Parathyroid adenoma (tissue), 2 donors: Measurements from ENCODE around the gene KCNN1.
A peak's percentile ranks its signal among the peaks of the same experiment; 100 is the strongest.

Experiments
- H2AFZ ChIP-seq: fragments of 300-600 bp; sonication (generic); one replicate; pipeline ENCODE4 v1.7.0; 2017; ENCODE audit warnings: antibody characterized with exemption, mild to moderate bottlenecking
- H3K27ac ChIP-seq: fragments of 300-600 bp; sonication (generic); one replicate; pipeline ENCODE4 v1.7.0; 2017
- H3K27me3 ChIP-seq: fragments of 300-600 bp; sonication (generic); one replicate; pipeline ENCODE4 v1.7.0; 2017; ENCODE audit warnings: low read length; ENCODE audit not compliant: control insufficient read depth, insufficient read depth
- H3K36me3 ChIP-seq: fragments of 300-600 bp; sonication (generic); one replicate; pipeline ENCODE4 v1.7.0; 2017; ENCODE audit warnings: low read length; ENCODE audit not compliant: control insufficient read depth, insufficient read depth
- H3K4me1 ChIP-seq: fragments of 300-600 bp; sonication (generic); one replicate; pipeline ENCODE4 v1.7.0; 2017; ENCODE audit warnings: control low read depth
- H3K4me2 ChIP-seq: fragments of 300-600 bp; sonication (generic); one replicate; pipeline ENCODE4 v1.7.0; 2017; ENCODE audit warnings: low read length
- H3K4me3 ChIP-seq: fragments of 300-600 bp; sonication (generic); one replicate; pipeline ENCODE4 v1.7.0; 2017; ENCODE audit warnings: low read depth, low read length
- H3K79me2 ChIP-seq: fragments of 300-600 bp; sonication (generic); one replicate; pipeline ENCODE4 v1.7.0; 2017; ENCODE audit warnings: control low read depth
- H3K9ac ChIP-seq: fragments of 300-600 bp; sonication (generic); one replicate; pipeline ENCODE4 v1.7.0; 2017; ENCODE audit warnings: mild to moderate bottlenecking
- H3K9me3 ChIP-seq: fragments of 300-600 bp; sonication (generic); one replicate; pipeline ENCODE4 v1.7.0; 2017; ENCODE audit warnings: low read length; ENCODE audit not compliant: control insufficient read depth
- TF ChIP-seq, protein P1 (sequence below): fragments of 300-600 bp; sonication (generic); IDR thresholded peaks from one replicate; pipeline ENCODE4 v1.7.0; 2017; ENCODE audit warnings: antibody characterized with exemption, mild to moderate bottlenecking
- donor health status: primary hyperparathyroidism.

The KCNN1 gene

DNA sequence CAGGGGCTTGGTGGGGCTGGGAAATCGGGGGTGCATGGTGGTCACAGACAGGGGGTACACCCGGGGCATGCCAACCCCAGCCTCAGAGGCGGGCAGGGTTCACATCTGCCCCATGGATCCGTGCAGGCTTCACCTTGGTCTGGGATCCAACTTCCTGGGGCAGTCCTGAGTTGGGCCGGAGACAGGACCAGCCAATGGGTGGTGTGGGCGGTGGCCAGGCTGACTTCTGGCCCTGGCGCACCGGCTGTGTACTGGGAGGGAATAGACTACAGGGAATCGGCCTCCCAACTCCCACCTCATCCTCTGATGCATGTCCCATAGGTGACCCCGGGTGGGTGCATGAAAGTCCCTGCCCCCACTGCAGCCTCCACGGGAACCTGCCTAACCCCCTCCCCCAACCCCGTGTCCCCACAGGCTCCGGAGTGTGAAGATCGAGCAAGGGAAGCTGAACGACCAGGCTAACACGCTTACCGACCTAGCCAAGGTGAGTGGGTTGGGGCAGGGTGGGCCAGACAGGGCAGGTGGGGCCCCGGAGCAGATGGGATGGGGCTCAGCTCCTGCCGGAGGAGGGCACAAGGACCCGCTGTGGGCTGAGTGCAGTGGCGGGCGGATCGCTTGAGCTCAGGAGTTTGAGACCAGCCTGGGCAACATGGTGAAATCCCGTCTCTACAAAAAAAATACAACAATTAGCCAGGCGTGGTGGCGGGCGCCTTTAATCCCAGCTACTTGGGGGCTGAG lies 26.3 kb downstream of the KCNN1 start:
- H3K4me3 ChIP-seq, result no peak overlapping the region
- H3K9ac ChIP-seq, result no peak overlapping the region
- TF ChIP-seq, protein P1, sequence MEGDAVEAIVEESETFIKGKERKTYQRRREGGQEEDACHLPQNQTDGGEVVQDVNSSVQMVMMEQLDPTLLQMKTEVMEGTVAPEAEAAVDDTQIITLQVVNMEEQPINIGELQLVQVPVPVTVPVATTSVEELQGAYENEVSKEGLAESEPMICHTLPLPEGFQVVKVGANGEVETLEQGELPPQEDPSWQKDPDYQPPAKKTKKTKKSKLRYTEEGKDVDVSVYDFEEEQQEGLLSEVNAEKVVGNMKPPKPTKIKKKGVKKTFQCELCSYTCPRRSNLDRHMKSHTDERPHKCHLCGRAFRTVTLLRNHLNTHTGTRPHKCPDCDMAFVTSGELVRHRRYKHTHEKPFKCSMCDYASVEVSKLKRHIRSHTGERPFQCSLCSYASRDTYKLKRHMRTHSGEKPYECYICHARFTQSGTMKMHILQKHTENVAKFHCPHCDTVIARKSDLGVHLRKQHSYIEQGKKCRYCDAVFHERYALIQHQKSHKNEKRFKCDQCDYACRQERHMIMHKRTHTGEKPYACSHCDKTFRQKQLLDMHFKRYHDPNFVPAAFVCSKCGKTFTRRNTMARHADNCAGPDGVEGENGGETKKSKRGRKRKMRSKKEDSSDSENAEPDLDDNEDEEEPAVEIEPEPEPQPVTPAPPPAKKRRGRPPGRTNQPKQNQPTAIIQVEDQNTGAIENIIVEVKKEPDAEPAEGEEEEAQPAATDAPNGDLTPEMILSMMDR, result no peak
- no peak overlapping the region for H3K4me2 ChIP-seq
- H3K79me2 ChIP-seq, result no peaks in the 10 kb centered on the region
- H3K27me3 ChIP-seq, result no peaks in the 10 kb centered on the region
- H3K36me3 ChIP-seq, result no peaks in the 10 kb centered on the region
- no peak overlapping the region for H2AFZ ChIP-seq
- no peaks in the 10 kb centered on the region for H3K9me3 ChIP-seq
- H3K4me1 ChIP-seq, result no peaks in the 10 kb centered on the region
- H3K27ac ChIP-seq, result no peak overlapping the region

DNA sequence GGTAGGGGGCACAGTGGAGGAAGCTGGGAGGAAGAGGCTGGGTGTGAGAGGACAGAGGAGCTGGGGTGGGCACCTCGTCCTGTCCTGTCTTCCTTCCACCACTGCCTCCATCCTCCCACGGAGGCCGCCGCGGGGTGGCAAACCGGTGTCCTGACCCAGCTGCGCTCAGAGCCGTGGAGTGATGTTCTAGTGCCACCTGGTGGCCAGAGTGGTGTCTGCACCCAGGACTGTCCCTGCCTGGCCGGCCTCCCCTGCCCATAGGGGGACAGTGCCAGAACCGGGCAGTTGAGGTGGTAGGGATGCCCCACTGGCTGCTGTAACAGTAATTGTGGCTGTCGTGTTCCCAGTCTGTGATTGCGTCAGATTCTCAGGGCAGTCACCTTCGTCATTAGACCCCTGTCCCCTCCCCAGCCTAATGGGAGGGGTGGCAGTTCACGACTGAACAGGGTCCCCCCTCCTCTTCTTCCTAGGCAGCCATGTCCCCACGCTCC lies 30.0 kb downstream of the KCNN1 start:
- Histone ChIP-seq H3K9ac (no peak overlapping the region), H3K9me3 (no peaks in the 10 kb centered on the region), H2AFZ (no peak overlapping the region), H3K27ac (no peak overlapping the region), H3K4me1 (peaks cover 3% of the 10 kb centered on the region), H3K4me3 (no peak overlapping the region), H3K79me2 (peaks cover 2% of the 10 kb centered on the region), H3K36me3 (no peaks in the 10 kb centered on the region), H3K4me2 (no peak overlapping the region), H3K27me3 (no peaks in the 10 kb centered on the region)
- TF ChIP-seq, protein P1, result peak; percentile 96

GRCh38 chr19:17997969-17998826 lies 31.3 kb downstream of the KCNN1 start:
- Histone ChIP-seq H3K27me3 (no peaks in the 10 kb centered on the region), H2AFZ (peak overlapping the region; percentile 28), H3K79me2 (peaks cover 5% of the 10 kb centered on the region), H3K36me3 (no peaks in the 10 kb centered on the region), H3K4me3 (no peak overlapping the region), H3K9me3 (no peaks in the 10 kb centered on the region), H3K9ac (no peak overlapping the region), H3K27ac (no peak overlapping the region), H3K4me2 (no peak overlapping the region), H3K4me1 (peaks cover 3% of the 10 kb centered on the region)
- TF ChIP-seq, protein P1, result peak; percentile 19

DNA sequence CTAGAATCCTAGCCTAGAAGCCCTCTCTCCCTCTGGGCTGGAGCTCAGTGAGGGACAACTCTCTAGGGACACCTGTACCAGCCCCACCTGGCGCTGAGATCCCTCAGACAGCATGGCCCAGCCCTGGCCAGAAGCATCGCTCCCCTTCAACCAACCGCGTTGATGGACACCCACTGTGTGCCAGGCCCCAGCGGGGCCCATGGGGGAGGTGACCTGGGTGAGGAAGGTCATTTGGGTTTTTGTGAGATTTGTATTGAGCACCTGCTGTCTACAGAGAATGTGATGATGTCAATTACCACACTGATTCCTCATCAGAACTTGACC lies 31.9 kb downstream of the KCNN1 start:
- H3K9ac ChIP-seq, result no peak overlapping the region
- H3K4me3 ChIP-seq, result no peak overlapping the region
- H3K4me1 ChIP-seq, result peaks cover 3% of the 10 kb centered on the region
- no peak overlapping the region for H2AFZ ChIP-seq
- TF ChIP-seq, protein P1, result no peak
- H3K79me2 ChIP-seq, result peaks cover 5% of the 10 kb centered on the region
- H3K9me3 ChIP-seq, result no peaks in the 10 kb centered on the region
- H3K36me3 ChIP-seq, result no peaks in the 10 kb centered on the region
- no peak overlapping the region for H3K27ac ChIP-seq
- H3K27me3 ChIP-seq, result no peaks in the 10 kb centered on the region
- H3K4me2 ChIP-seq, result no peak overlapping the region
